Brain microvascular endothelial cell (primary cell): ENCODE data around the gene ARHGAP15.

ENCODE experiments used
- DNase-seq: peaks from one replicate; pipeline ENCODE4 v3.0.0-alpha.2; 2020
- H3K27ac ChIP-seq: fragments of 250-450 bp; sonication (Bioruptor Pico); 2 replicates; pipeline ENCODE4 v1.5.1; 2020; ENCODE audit warnings: mild to moderate bottlenecking, moderate library complexity
- H3K27me3 ChIP-seq: fragments of 250-450 bp; sonication (Bioruptor Pico); replicated peaks from 2 replicates; pipeline ENCODE4 v1.5.1; 2020; ENCODE audit warnings: mild to moderate bottlenecking
- H3K36me3 ChIP-seq: fragments of 250-450 bp; sonication (Bioruptor Pico); replicated peaks from 2 replicates; pipeline ENCODE4 v1.5.1; 2020; ENCODE audit warnings: mild to moderate bottlenecking
- H3K4me3 ChIP-seq: 2 replicates; pipeline ENCODE4 v1.5.1; 2011; ENCODE audit warnings: low read depth, mild to moderate bottlenecking, control low read depth, low read length, moderate library complexity
- CTCF ChIP-seq: IDR thresholded peaks from 2 replicates; pipeline ENCODE4 v1.5.1; 2011; ENCODE audit warnings: low read depth, mild to moderate bottlenecking, moderate library complexity, low read length, control low read depth, inconsistent platforms; ENCODE audit errors: missing control alignments
- in situ Hi-C: cut with HindIII; loops from 2 replicates; pipeline ENCODE4 v1.10.0; 2017; ENCODE audit warnings: low sequenced_read_pairs, low pct_ligation_motif_present

The ARHGAP15 gene

GRCh38 chr2:143460382-143460781, 331.2 kb downstream of the ARHGAP15 start:
- in situ Hi-C loops: no loop called here
- H3K27me3 ChIP-seq: no peaks in the 10 kb centered on the region
- no peak for DNase-seq

GRCh38 chr2:143463719-143464118, 334.5 kb downstream of the ARHGAP15 start:
- Histone ChIP-seq H3K27ac (no peak overlapping the region), H3K27me3 (no peaks in the 10 kb centered on the region), H3K4me3 (no peak overlapping the region), H3K36me3 (no peaks in the 10 kb centered on the region)
- in situ Hi-C loops: no loop called here
- TF ChIP-seq CTCF: no peak
- DNase-seq: no peak

More at GRCh38 chr2:143460382-143460781, 331.2 kb downstream of the ARHGAP15 start:
- TF ChIP-seq CTCF: no peak
- H3K36me3 ChIP-seq: no peaks in the 10 kb centered on the region
- H3K27ac ChIP-seq: no peak overlapping the region
- no peak overlapping the region for H3K4me3 ChIP-seq

DNA sequence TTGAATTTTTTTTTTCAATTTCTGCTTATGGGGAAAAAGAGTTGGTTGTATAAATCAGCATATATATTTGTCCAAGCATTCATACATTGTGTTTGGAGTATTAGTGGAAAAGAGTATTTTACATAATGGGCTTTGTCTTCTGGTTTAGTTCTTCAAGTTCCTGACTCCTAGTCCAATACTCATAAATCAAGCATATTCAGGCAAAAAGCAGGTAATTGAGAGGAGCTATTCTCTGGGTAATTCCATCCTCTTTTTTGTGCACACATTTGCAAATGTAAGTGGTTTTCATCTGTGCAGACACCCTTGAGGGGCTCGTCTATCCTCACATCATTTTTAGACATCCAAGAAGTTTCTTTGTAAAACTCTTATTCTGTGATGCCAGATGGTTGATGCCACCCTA, 337.2 kb downstream of the ARHGAP15 start:
- Histone ChIP-seq H3K27ac (no peak overlapping the region), H3K27me3 (no peaks in the 10 kb centered on the region), H3K36me3 (no peaks in the 10 kb centered on the region), H3K4me3 (no peak overlapping the region)
- in situ Hi-C loops: no loop called here
- no peak for DNase-seq
- TF ChIP-seq CTCF: no peak

DNA sequence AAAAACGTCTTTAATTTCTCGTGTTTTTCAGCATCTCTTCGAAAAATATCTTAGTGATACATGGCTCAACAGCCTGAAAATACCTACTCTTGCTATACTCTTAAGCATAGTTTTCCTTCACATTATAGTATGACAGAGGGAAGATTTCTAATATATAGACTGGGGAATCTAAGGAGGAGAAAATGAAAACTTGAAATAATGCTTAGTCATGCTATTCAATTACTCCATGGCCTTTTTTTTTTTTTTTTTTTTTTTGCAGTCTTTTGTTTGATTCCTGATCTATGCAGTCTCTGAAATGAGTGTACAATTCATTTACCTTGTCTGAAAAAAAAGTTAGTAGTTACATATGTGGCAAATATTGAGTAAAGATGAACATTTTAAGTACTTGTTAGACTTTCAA, 337.8 kb downstream of the ARHGAP15 start:
- Histone ChIP-seq H3K27ac (no peak overlapping the region), H3K4me3 (no peak overlapping the region), H3K36me3 (no peaks in the 10 kb centered on the region), H3K27me3 (no peaks in the 10 kb centered on the region)
- TF ChIP-seq CTCF: no peak
- no peak for DNase-seq
- in situ Hi-C loops: no loop called here

DNA sequence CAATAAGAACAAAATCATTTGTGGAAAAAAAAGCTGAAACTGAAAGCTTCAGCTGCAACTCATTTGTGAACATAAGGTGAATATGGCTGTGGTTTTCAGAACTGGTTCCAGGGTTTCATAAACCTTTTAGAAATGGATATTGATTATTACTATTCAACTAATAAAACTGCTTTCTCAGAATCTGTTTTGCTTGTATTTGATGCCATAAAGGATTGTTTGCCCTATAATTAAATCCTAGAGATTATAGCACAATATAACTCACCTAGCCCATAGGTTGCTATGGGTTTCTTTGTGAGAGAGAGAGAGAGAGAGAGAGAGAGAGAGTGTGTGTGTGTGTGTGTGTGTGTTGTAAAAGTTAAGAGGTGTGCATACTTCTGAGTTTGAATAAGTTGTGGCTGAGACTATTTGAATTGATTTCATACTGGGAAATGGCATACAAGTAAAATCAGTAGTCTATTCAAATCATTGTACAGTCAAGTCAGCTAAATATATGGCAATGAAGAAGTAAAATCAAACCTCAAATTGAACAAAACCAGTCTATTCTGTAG, 339.2 kb downstream of the ARHGAP15 start:
- Histone ChIP-seq H3K4me3 (no peak overlapping the region), H3K27me3 (no peaks in the 10 kb centered on the region), H3K36me3 (no peaks in the 10 kb centered on the region), H3K27ac (no peak overlapping the region)
- no peak for TF ChIP-seq CTCF
- DNase-seq: no peak
- in situ Hi-C loops: no loop called here

- in situ Hi-C loops: no loop called here
- Histone ChIP-seq H3K4me3 (no peak overlapping the region), H3K27me3 (no peaks in the 10 kb centered on the region), H3K27ac (no peak overlapping the region), H3K36me3 (no peaks in the 10 kb centered on the region)
- TF ChIP-seq CTCF: no peak
- DNase-seq: no peak
Observed at GRCh38 chr2:143469323-143469722, 340.1 kb downstream of the ARHGAP15 start.
